ENCODE results near the gene LIN37. TPM values are rescaled to one million over a fixed set of nuclear protein-coding genes. Genes with fewer than 3 reads are reported as not detected.

Gene LIN37
- total and polyA plus RNA-seq, 2 of the 13 experiments (the other 11 are each of a cell fraction or from before 2014, with no cell fraction given), result 6.3 to 8.7 TPM

- TF ChIP-seq EEA1 (CRISPR knock-in tag; IDR thresholded peaks at IDR 0.05; ENCODE audit: borderline replicate concordance) (no peak), ZNF281 (CRISPR knock-in tag; IDR thresholded peaks at IDR 0.05; ENCODE audit: borderline replicate concordance) (no peak), PPARG (CRISPR knock-in tag; conservative IDR thresholded peaks at IDR 0.05) (no peak; the same call in 1 of the 2 replicates), ZNF317 (CRISPR knock-in tag; IDR thresholded peaks at IDR 0.05) (no peak; the same call in 1 of the 2 replicates), MTA3 (CRISPR knock-in tag; IDR thresholded peaks at IDR 0.05) (no peak), SKI (IDR thresholded peaks at IDR 0.05; ENCODE audit: partially characterized antibody) (peak; percentile 11), ZNF781 (CRISPR knock-in tag; IDR thresholded peaks at IDR 0.05; ENCODE audit: borderline replicate concordance, not compliant biosample characterization) (no peak), ZNF292 (CRISPR knock-in tag; IDR thresholded peaks at IDR 0.05; ENCODE audit: borderline replicate concordance, low read depth) (no peak), ZNF557 (CRISPR knock-in tag; IDR thresholded peaks at IDR 0.05) (no peak), ZBTB49 (CRISPR knock-in tag; IDR thresholded peaks at IDR 0.05; ENCODE audit: borderline replicate concordance) (no peak), ZBED4 (CRISPR knock-in tag; IDR thresholded peaks at IDR 0.05; ENCODE audit: borderline replicate concordance) (peak; percentile 75), TCF7 (IDR thresholded peaks at IDR 0.05; ENCODE audit: low read depth) (no peak), HINFP (CRISPR knock-in tag; IDR thresholded peaks at IDR 0.05; ENCODE audit: low read depth) (peak; percentile 70; the same call in 1 of the 2 replicates)
These were observed at the start of gene LIN37 (continued) for GRCh38 chr19:35748106-35749020.
